CD1c-positive myeloid dendritic cell (primary cell): ENCODE data around the gene TMEM179.
"Not testable (repeated sequence)": the region's sequence is repeated elsewhere in the genome, so short reads cannot be mapped to it uniquely, and the experiment has no call there.

Experiments used
- DNase-seq: peaks from one replicate; pipeline ENCODE4 v3.0.0-alpha.2; 2016; ENCODE audit errors: extremely low spot score

The TMEM179 gene

GRCh38 chr14:104637546-104638003 lies 33.0 kb upstream of the TMEM179 start:
- DNase-seq: no peak

GRCh38 chr14:104636846-104637545 lies 32.4 kb upstream of the TMEM179 start:
- not testable (repeated sequence) for DNase-seq

- no peak for DNase-seq
Measured at GRCh38 chr14:104636131-104636530, 31.6 kb upstream of the TMEM179 start.

GRCh38 chr14:104635717-104636116 lies 31.1 kb upstream of the TMEM179 start:
- DNase-seq: no peak

GRCh38 chr14:104634886-104635570 lies 30.5 kb upstream of the TMEM179 start:
- DNase-seq: no peak

GRCh38 chr14:104634138-104634760 lies 29.7 kb upstream of the TMEM179 start:
- no peak for DNase-seq

- DNase-seq: no peak
Measured at GRCh38 chr14:104633276-104634137, 28.9 kb upstream of the TMEM179 start.

- no peak for DNase-seq
Measured at GRCh38 chr14:104632781-104633180, 28.2 kb upstream of the TMEM179 start.

GRCh38 chr14:104624939-104625338 lies 20.4 kb upstream of the TMEM179 start:
- DNase-seq: no peak

- no peak for DNase-seq
Measured at GRCh38 chr14:104614126-104614812, 9.7 kb upstream of the TMEM179 start.

- no peak for DNase-seq
Measured at GRCh38 chr14:104611881-104612280, 7.3 kb upstream of the TMEM179 start.

GRCh38 chr14:104610749-104611310 lies 6.3 kb upstream of the TMEM179 start:
- DNase-seq: no peak

GRCh38 chr14:104609666-104610065 lies 5.1 kb upstream of the TMEM179 start:
- DNase-seq: no peak

- DNase-seq: no peak
Measured at GRCh38 chr14:104603711-104604401, 716 bp downstream of the TMEM179 start.

GRCh38 chr14:104602933-104603325 lies 1.6 kb downstream of the TMEM179 start:
- DNase-seq: no peak

GRCh38 chr14:104602315-104602932 lies 2.1 kb downstream of the TMEM179 start:
- no peak for DNase-seq

- DNase-seq: no peak
Measured at GRCh38 chr14:104601786-104602185, 2.8 kb downstream of the TMEM179 start.

GRCh38 chr14:104600805-104601204 lies 3.8 kb downstream of the TMEM179 start:
- no peak for DNase-seq

GRCh38 chr14:104600141-104600643 lies 4.4 kb downstream of the TMEM179 start:
- no peak for DNase-seq

- no peak for DNase-seq
Measured at GRCh38 chr14:104599446-104599845, 5.1 kb downstream of the TMEM179 start.
